Measurements from ENCODE around the gene MRPS25.

GRCh38 chr3:15038306-15038705 lies 26.8 kb downstream of the MRPS25 start:
- TF ChIP-seq CTCF (IDR thresholded peaks at IDR 0.05), result no peak
- TF ChIP-seq POLR2A (IDR thresholded peaks at IDR 0.05), result no peak
